GM23248 (cell line): ENCODE measurements around the gene TBC1D10A. TPM values are rescaled to one million over a fixed set of nuclear protein-coding genes. Genes with fewer than 3 reads are reported as not detected.

Source experiments
- DNase-seq: peaks from one replicate; pipeline ENCODE4 v3.0.0-alpha.2; 2015
- H2AFZ ChIP-seq: fragments of 200-600 bp; sonication (generic); 2 replicates; pipeline ENCODE4 v1.6.1; 2016; ENCODE audit warnings: antibody characterized with exemption
- H3F3A ChIP-seq: fragments of 200-600 bp; sonication (generic); 2 replicates; pipeline ENCODE4 v1.6.1; 2016; ENCODE audit warnings: mild to moderate bottlenecking, antibody characterized with exemption, mixed run types; ENCODE audit not compliant: insufficient read depth
- H3K27ac ChIP-seq: fragments of 200-600 bp; sonication (generic); 2 replicates; pipeline ENCODE4 v1.5.1; 2016; ENCODE audit warnings: mild to moderate bottlenecking
- H3K27me3 ChIP-seq: fragments of 200-600 bp; sonication (generic); replicated peaks from 2 replicates; pipeline ENCODE4 v1.6.1; 2016; ENCODE audit warnings: mild to moderate bottlenecking; ENCODE audit not compliant: insufficient read depth
- H3K36me3 ChIP-seq: fragments of 200-600 bp; sonication (generic); 2 replicates; pipeline ENCODE4 v1.6.1; 2016; ENCODE audit warnings: low read depth, mild to moderate bottlenecking
- H3K4me1 ChIP-seq: fragments of 200-600 bp; sonication (generic); 2 replicates; pipeline ENCODE4 v1.6.1; 2016; ENCODE audit warnings: mild to moderate bottlenecking; ENCODE audit not compliant: insufficient read depth
- H3K4me2 ChIP-seq: fragments of 200-600 bp; sonication (generic); one replicate; pipeline ENCODE4 v1.6.1; 2016; ENCODE audit warnings: mild to moderate bottlenecking; ENCODE audit not compliant: unreplicated experiment
- H3K4me3 ChIP-seq: fragments of 200-600 bp; sonication (generic); 2 replicates; pipeline ENCODE4 v1.5.1; 2016; ENCODE audit warnings: mild to moderate bottlenecking
- H3K79me2 ChIP-seq: fragments of 200-600 bp; sonication (generic); 2 replicates; pipeline ENCODE4 v1.6.1; 2016; ENCODE audit warnings: mild to moderate bottlenecking; ENCODE audit not compliant: insufficient read depth
- H3K9ac ChIP-seq: fragments of 200-600 bp; sonication (generic); 2 replicates; pipeline ENCODE4 v1.6.1; 2016; ENCODE audit warnings: mild to moderate bottlenecking
- H3K9me2 ChIP-seq: fragments of 200-600 bp; sonication (generic); 2 replicates; pipeline ENCODE4 v1.6.1; 2016; ENCODE audit warnings: mixed run types, mild to moderate bottlenecking, moderate library complexity; ENCODE audit not compliant: insufficient read depth
- H3K9me3 ChIP-seq: fragments of 200-600 bp; sonication (generic); one replicate; pipeline ENCODE4 v1.6.1; 2017; ENCODE audit warnings: low read depth
- H4K20me1 ChIP-seq: fragments of 200-600 bp; sonication (generic); 2 replicates; pipeline ENCODE4 v1.6.0; 2016; ENCODE audit not compliant: insufficient read depth
- EZH2 ChIP-seq: fragments of 200-600 bp; sonication (generic); IDR thresholded peaks from 2 replicates; pipeline ENCODE4 v1.6.1; 2018; ENCODE audit warnings: antibody characterized with exemption, mild to moderate bottlenecking; ENCODE audit not compliant: insufficient read depth, poor library complexity, severe bottlenecking
- EZH2phosphoT487 ChIP-seq: fragments of 200-600 bp; sonication (generic); IDR thresholded peaks from 2 replicates; pipeline ENCODE4 v1.6.1; 2018; ENCODE audit warnings: antibody characterized with exemption, moderate library complexity, mild to moderate bottlenecking, low read depth; ENCODE audit not compliant: insufficient read depth
- WGBS, 2 experiments: methylation state at CpG; one replicate each; pipeline ENCODE4 v1.1.6; 2015 to 2017; ENCODE audit warnings: low lambda C conversion rate in 2 of 2, low coverage in 1 of 2; ENCODE audit errors: missing lambda C conversion rate in 2 of 2; 5-methylcytosine and 5-hydroxymethylcytosine counted together
- in situ Hi-C: fragments of 300-500 bp; cut with MboI; formaldehyde crosslinking; loops from 2 replicates; pipeline ENCODE4 v1.15.0; 2020
- polyA plus RNA-seq: library from polyadenylated mRNA; unstranded; fragments of >200 nt; fragmentation: Nextera tagmentation; extraction: Ambion mirVana; gene quantifications from 2 replicates; pipeline ENCODE4 v1.2.1, GENCODE V29; 2016
- total RNA-seq: library from RNA; depleted of rRNA; stranded (reverse); fragments of >200 nt; shearing (Covaris generic); gene quantifications from 2 replicates; pipeline ENCODE4 v1.2.3, GENCODE V29; 2014

The TBC1D10A gene
- total and polyA plus RNA-seq, 2 experiments from 2014 or later, result 16.9 to 21.9 TPM

- Histone ChIP-seq H4K20me1 (no peaks in the 10 kb centered on the region), H3K4me3 (peak within 1 kb of the TSS; percentile 82), H3K79me2 (no peaks in the 10 kb centered on the region), H3K4me1 (peaks cover 20% of the 10 kb centered on the region), H3K9me2 (no peaks in the 10 kb centered on the region), H3K9ac (peak within 1 kb of the TSS; percentile 79), H3K27ac (peak within 1 kb of the TSS; percentile 20), H3K27me3 (no peaks in the 10 kb centered on the region), H3K4me2 (peak within 1 kb of the TSS; percentile 75), H2AFZ (peak within 1 kb of the TSS; percentile 52), H3F3A (peaks cover 17% of the 10 kb centered on the region), H3K9me3 (no peaks in the 10 kb centered on the region), H3K36me3 (no peaks in the 10 kb centered on the region; the same call in 1 of the 2 replicates)
- 1% methylated on average over 62 to 84 of the region's 85 CpGs for WGBS, 2 experiments
- no peak for TF ChIP-seq EZH2phosphoT487
- no peak for TF ChIP-seq EZH2
- peak; percentile 100 for DNase-seq
- in situ Hi-C loops, result loop anchor here (10.0 kb wide), 1 partner anchor 95 kb away; the partner anchor contains the start of gene RNF215
These were observed 37.4 kb downstream of the TBC1D10A start, which contains the start of gene CASTOR1 for GRCh38 chr22:30289141-30289979. Gene CASTOR1, minus strand, starts transcription at chr22:30289505. Its CDS starts 8 bp downstream, at chr22:30289497.

DNA sequence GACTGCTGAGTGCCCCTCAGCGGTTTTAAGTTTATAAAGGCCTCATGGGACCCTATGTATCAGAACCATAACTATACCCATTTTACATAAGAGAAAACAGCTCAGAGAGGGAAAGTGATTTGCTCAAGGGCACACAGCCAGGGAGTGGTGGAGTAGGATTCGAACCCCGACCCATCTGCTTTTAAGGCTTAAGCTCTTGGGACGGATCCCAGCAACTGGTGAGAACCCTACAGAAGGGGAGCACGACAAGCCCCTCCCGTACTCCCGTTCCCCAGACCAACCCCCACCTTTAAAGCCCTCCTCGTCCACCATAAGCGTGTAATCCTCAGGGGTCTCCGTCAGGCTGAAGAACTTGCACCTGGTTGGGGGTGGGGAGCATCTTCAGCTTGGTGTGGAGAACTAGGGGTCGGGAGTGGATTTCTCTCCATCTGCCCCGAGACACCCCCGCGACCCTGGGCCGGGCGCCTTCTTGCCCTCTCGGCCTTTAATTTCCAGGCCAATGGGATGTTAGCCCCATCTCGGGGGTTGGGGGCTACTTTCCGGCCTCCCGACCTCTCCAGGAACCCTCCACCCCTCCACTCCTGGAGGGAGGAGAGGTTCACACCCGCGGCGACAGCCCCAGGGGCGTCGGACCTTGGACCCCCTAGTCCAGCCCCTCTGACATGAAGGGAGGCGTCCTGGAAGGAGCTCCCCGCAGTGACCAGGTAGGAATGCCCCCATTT lies 38.2 kb downstream of the TBC1D10A start:
- Histone ChIP-seq H3K9me3 (no peaks in the 10 kb centered on the region), H3K36me3 (no peaks in the 10 kb centered on the region), H3K4me2 (peak overlapping the region; percentile 67), H3K9me2 (no peaks in the 10 kb centered on the region), H4K20me1 (no peaks in the 10 kb centered on the region), H3K27me3 (no peaks in the 10 kb centered on the region), H3K27ac (peak overlapping the region; percentile 20; the same call in 1 of the 2 replicates), H3K9ac (peak overlapping the region; percentile 79), H2AFZ (peak overlapping the region; percentile 52), H3F3A (peaks cover 17% of the 10 kb centered on the region), H3K4me1 (peaks cover 20% of the 10 kb centered on the region), H3K4me3 (peak overlapping the region; percentile 82), H3K79me2 (no peaks in the 10 kb centered on the region)
- 8 to 12% methylated on average over 24 to 26 of the region's 27 CpGs for WGBS, 2 experiments
- no peak for TF ChIP-seq EZH2
- no peak for TF ChIP-seq EZH2phosphoT487
- in situ Hi-C loops, result loop anchor here (10.0 kb wide), 1 partner anchor 96 kb away; the partner anchor contains the start of gene RNF215
- DNase-seq, result no peak

DNA sequence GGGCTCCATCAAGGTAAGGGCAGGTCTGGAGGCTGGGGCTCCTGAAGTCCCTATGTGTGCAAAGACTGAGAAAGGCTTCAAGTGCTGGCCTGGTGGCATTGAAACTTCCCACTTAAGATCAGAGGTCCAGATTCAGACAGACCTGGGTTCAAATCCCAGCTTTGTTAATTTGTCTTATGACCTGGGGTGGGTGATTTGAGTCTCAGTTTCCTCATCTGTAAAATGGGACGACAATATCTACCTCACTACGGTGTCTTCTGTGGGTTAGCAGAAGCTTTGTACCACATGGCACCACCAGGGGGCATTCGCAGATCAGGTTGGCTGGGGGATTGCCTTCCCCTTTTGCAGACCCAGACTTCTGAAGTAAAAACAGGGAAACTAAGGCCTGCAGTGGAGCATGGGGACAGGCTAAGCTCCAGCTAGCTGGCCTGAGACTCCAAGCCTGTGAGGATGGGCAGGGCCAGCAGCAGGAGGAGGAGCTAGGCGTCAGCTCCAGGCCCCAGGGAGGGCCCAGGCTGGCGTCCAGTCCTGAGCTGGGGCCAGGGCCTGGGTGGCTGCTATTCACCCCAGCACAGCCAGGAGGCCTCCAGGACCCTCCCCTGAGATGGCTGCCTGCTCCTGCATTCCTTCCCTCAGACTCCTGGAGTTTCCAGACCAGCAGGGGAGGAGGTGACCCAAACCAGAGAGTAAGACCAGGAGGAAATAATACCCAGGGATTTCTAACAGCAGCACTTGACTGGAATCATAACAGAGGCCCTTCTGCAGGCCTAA lies 38.9 kb downstream of the TBC1D10A start:
- peaks cover 20% of the 10 kb centered on the region for H3K4me1 ChIP-seq
- TF ChIP-seq EZH2 (no peak), EZH2phosphoT487 (no peak)
- no peaks in the 10 kb centered on the region for H3K36me3 ChIP-seq
- no peaks in the 10 kb centered on the region for H3K27me3 ChIP-seq
- H3K9ac ChIP-seq, result peak overlapping the region; percentile 79; the same call in 1 of the 2 replicates
- no peaks in the 10 kb centered on the region for H4K20me1 ChIP-seq
- DNase-seq, result peak; percentile 91
- H3K4me3 ChIP-seq, result peak overlapping the region; percentile 82
- H3K9me3 ChIP-seq, result no peaks in the 10 kb centered on the region
- H3K79me2 ChIP-seq, result no peaks in the 10 kb centered on the region
- WGBS, 2 experiments, result 11 to 22% methylated on average over 5 of the region's 5 CpGs
- peak overlapping the region; percentile 67 for H3K4me2 ChIP-seq
- no peaks in the 10 kb centered on the region for H3K9me2 ChIP-seq
- peak overlapping the region; percentile 20; the same call in 1 of the 2 replicates for H3K27ac ChIP-seq
- in situ Hi-C loops, result loop anchor here (10.0 kb wide), 1 partner anchor 97 kb away; the partner anchor contains the start of gene RNF215
- H3F3A ChIP-seq, result peaks cover 17% of the 10 kb centered on the region
- no peak overlapping the region; the same call in 1 of the 2 replicates for H2AFZ ChIP-seq
